T-helper 2 cell treated with Interferon-gamma antibody and Interleukin-4, amounts not matched to agents 100 ng/mL and 5 ng/mL, for 36 hours (primary cell): ENCODE results near the gene TPRG1. TPM values are rescaled to one million over a fixed set of nuclear protein-coding genes. Genes with fewer than 3 reads are reported as not detected.

Experiments used
- intact Hi-C: fragments of 100-400 bp; cut with micrococcal nuclease; formaldehyde crosslinking; loops from one replicate; pipeline ENCODE4 v1.15.1; 2023
- total RNA-seq: library from RNA; stranded (reverse); gene quantifications from 2 replicates; pipeline ENCODE4 v1.2.3, GENCODE V29; 2022

TPRG1 gene
- total RNA-seq, 1 donor from 2014 or later, result 27.6 TPM

DNA sequence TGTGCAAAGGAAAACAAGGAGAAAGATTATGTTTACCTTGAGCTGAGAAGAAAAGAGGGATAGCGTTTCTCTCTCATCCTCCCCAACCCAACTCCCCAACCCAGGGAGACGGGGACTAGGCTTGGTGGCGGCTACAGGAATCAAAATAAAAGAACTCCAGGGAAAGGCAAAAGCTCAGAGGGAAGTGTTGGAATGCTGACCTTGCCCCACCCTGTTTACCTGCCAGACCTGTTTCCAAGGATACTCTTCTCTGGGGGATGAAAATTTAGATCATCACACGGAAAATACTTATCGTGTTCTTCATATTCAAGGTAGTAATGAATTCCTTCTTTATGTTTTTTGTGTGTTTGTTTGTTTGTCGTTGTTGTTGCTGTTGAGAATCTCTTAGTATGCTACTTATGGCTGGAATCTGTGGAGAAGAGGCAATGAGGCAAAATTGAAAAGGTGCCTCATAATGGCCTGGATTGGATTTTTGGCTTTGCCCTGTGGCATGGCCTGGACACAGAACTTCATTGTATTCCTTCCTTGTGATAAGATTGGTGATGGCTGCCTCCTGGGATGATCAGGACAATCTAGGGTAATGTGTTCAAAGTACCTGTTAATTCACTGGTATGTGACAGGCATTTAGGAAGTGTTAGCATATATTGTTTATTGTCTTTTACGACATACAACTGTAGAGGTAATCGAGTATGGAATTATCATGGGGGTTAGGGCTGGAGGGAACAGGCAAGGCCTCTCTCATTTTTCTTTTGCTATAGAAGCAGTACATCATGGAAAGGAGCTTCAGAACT lies 11.1 kb upstream of the TPRG1 start:
- intact Hi-C loops, result no loop called here

- intact Hi-C loops, result no loop called here
These were observed 6.6 kb upstream of the TPRG1 start for GRCh38 chr3:189165092-189165612.

DNA sequence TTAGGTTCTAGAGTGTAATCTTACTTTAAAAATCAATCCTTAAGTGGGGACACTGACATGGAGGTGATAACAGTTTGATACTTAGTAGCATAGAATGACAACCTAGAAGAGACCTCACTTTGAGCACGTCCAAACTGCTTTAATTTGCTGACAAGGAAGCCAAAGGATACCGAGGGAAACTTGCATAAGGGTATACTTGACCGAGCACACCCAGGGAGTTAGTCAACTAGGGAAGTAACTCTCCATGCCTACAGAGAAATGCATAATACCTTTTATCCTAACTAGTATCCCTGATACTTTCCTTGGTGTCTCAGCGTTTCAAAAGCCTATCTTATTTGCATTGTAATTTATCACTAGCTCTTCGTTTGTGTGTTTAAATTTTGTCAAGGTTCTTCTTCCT lies 5.5 kb upstream of the TPRG1 start:
- intact Hi-C loops, result no loop called here

DNA sequence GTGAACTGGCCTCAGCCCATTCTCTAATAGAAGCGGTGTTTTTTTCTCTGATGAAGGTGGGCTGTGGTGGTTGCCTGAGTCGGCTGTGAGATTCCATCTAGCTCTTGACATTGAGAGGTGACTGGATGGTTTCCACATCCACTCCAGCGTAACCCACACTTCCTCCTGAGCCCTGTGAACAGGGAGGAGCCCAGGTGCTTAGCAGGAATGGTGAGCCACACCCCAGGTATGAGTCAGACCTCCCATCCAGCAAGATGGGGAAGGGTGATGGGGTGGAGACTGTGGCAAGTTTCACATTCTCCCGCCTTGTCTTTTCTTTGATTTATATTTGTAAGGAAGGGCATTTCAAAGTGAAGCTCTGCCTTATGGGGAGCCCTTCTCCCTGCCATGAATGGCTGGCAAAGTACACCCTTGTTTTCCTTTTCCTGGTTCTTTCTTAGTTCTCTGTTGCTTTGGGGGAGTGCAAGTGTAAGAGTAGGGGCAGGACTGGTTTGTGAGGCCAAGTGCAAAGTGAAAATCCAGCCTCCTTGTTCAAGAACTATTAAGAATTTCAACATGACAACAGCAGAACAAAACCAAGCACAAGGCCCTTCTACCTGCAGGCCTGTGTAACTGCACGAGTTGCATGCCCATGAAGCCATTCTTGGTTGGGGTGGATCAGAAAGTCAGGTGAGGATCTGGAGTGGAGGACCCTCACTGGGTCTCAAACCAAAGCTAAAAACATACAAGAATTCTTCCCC lies 4.6 kb upstream of the TPRG1 start:
- intact Hi-C loops, result no loop called here

DNA sequence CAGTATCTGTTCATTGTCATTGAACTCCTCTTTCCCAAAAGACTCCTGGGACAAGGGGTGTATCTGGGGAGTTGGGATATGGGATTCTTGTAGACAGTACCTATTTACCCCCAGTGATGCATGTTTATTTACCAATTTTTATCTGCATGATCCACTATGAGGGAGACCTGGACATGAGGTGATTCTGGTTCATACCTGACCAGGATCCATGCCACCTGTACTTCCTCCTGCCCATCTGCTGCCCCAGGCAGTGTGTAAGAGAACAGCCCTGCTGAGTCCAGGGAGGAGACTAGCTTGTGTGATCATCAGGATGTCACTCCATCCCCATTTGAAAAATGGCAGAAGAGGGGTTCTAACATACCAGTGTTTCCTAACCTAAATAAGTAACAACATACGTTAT lies 3.1 kb upstream of the TPRG1 start:
- intact Hi-C loops, result no loop called here

- intact Hi-C loops, result no loop called here
These were observed 2.0 kb upstream of the TPRG1 start for GRCh38 chr3:189169728-189170127.

- intact Hi-C loops, result no loop called here
These were observed 1.2 kb upstream of the TPRG1 start for GRCh38 chr3:189170559-189170958.

DNA sequence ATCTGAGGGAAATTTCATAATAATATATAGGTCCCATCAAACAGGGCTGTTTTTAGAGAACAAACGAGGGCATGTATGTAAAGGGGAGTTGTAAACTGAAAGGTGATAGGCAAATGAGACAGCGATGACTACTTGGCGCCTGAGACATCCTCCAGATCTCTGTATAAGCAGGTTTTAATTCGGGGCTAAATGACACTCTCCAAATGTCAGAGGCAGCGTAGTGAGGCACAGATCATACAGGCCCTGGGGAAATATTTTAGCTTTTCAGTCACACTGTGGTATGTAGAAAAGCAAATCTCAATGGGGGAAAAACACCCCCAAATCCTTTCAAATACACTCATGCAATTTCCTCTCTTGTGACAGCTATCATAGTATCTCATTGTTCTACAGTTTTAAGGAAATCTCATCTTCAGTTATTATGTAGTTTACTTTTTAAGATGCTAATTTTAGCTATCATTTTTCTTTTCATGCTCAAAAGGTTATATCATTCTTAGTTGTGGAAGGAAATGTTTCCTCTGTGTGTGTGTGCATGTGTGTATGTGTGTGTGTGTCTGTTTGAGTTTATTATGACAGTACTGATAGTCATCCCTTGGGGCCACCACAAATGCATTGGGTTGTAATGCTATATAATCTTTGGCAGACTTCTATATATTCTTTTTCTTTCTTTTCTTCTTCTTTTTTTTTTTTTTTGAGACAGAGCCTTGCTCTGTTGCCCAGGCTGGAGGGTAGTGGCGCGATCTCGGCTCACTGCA lies 1.1 kb downstream of the TPRG1 start:
- intact Hi-C loops, result no loop called here

- intact Hi-C loops, result no loop called here
These were observed 12.8 kb downstream of the TPRG1 start for GRCh38 chr3:189184566-189184965.

DNA sequence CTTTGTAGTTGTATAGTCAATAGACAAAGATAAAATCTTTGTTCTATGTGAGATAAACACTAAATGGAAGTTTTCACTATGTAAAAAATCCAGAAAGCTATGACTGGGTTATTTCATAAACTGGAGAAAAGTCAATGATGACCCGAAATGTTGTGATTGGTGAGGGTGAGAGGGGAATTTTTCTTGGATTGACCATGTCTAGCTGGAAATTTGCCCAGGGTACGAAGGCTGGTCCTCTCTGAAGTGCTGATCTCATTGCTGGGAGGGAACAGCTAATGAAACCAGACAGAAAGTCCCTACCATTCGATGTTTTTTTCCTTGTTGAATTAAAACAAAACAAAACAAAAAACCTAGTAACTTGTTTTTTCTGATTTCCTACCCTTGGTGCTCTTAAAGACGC lies 14.3 kb downstream of the TPRG1 start:
- intact Hi-C loops, result no loop called here

DNA sequence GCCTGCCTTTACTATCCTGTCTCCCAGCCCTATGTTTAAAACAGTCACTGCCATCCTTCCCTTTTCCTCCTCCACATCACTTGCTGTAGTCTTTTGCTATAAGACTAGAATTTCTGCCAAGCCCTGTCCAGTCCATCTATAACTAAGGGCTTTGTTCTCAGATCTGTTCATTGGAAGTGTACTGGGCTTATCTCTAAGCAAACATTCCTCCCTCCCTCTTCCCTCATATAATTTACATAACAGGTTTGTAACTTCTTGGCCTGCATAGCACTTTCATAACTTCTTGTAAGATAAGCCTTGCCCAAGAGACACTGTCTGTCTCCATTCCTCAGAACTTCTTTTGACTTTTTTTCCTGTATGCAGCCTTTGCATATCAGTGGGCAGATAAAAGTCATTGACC lies 16.7 kb downstream of the TPRG1 start:
- intact Hi-C loops, result no loop called here

DNA sequence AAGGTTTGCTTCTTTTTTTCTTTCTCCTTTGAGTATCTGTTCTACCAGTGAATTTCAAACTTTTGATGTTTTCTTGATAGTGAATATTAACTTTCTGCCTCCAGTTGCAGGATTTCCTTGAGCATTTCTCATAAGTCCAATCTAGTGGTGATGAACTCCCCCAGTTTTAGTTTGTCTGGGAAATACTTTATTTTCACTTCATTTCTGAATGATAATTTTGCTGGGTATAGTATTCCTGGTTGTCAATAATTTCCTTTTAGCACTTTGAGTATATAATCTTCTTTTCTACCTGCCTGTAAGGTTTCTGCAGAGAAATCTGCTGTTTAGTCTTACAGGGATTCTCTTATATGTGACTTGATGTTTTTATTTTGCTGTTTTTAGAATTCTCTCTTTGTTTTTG lies 21.0 kb downstream of the TPRG1 start:
- intact Hi-C loops, result no loop called here

- intact Hi-C loops, result no loop called here
These were observed 23.5 kb downstream of the TPRG1 start for GRCh38 chr3:189195302-189195701.

- intact Hi-C loops, result no loop called here
These were observed 30.3 kb downstream of the TPRG1 start for GRCh38 chr3:189202106-189202505.

DNA sequence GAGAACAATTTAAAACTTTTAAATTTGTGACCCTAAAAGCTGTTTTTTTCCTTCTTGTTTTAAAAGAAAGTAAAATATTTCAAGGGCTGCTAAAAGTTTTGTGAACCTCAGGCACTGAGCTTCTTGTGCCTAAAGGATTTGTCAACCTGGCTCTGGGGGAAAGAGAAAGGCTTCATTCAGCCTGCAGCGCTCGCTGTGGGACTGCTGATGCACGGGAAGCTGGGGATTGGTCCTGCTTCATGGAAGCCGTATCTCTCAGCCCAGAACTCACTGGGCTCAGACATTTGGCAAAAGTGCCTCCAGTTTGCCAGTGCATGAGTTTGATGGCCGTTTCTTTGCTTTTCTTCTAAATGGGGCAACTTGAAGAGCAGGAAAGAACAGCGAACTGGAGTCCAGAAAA lies 30.8 kb downstream of the TPRG1 start:
- intact Hi-C loops, result no loop called here

DNA sequence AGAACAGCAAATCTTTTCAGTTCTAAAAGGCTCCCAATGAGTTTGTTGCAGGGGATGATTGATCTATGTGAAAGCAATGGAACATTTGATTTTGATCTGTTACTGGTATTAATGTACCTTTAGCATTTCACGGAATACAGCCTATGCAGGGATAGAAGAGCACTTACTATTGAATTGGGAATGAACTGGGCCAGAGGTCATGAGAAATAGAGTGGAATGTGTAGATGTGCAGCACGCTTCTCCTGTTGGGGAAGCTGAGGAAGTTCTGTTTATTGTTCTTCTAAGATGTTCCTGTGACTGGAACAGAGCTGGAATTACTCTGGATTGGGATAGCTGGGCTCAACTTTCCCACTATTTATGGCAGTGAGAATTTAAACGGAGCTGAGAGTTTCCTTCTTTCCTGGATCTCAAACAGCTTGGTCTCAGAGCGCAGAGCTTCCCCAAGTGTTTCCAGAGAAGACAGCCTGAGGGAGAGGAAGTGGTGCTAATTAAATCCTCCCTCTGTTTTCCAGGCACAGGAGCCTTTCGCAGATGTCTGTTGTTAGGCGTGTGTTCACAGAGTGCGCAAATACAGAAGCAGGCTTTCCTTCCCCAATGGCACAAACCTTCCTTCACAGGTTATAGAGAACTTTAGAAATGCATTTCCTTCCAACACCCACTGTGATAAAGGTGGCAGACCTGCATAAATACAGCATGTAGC lies 32.5 kb downstream of the TPRG1 start:
- intact Hi-C loops, result no loop called here

GRCh38 chr3:189204937-189205336 lies 33.2 kb downstream of the TPRG1 start:
- intact Hi-C loops, result no loop called here

DNA sequence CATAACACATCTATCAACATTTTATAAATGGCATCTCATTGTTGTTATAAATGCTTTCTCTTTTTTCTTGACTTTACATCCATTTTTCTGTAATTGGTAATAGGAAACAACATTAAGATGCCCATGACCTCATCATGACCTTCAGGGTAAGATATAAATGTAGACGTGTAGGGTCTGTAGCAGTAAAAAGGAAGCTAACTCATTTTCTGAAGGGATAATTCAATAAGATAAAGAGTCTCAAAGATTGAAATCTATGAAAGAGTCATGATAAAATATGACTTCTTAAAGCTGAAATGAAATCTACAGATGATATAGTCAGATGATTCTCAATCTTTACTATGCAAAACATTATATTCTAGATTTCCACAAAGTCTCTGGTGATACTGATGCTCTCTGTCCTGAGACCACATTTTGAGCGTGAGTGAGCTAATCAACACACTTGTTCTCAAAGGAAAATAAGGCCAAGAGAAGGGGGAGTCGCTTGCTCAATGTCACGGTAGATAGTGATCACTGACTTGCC lies 38.5 kb downstream of the TPRG1 start:
- intact Hi-C loops, result no loop called here

DNA sequence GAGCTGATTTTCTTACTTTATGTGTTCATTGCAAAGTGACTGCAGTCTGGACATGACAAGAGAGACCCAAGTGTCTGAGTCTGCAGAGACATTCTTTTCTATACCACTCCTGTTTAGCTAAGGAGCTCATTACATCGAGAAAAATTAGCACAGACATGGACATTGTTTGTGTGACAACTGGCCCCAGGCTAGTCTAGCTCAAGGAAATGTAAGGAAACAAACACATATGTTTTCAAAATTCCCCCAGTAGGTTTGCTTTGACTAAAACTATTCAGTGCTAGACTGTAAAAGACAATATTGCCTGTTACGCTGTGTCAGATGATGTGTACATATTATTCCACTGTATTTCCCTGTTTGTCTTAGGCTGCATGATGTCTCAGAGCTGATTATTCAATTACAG lies 40.9 kb downstream of the TPRG1 start:
- intact Hi-C loops, result no loop called here

- intact Hi-C loops, result no loop called here
These were observed 42.9 kb downstream of the TPRG1 start for GRCh38 chr3:189214651-189215050.
